Right ventricle myocardium superior (tissue), 1 donor: ENCODE data around the gene AIF1. TPM values are rescaled to one million over a fixed set of nuclear protein-coding genes. Genes with fewer than 3 reads are reported as not detected.

Experiments
- ATAC-seq: fragments of 200-7000 bp; cut with Tn5 transposase; one replicate; pipeline ENCODE4 v1.9.1; 2020; ENCODE audit warnings: mild to moderate bottlenecking; ENCODE audit not compliant: poor library complexity
- DNase-seq: peaks from one replicate; pipeline ENCODE4 v3.0.0-alpha.2; 2020
- intact Hi-C: fragments of 100-400 bp; cut with DNase I; formaldehyde crosslinking; loops from one replicate; pipeline ENCODE4 v1.11.2; 2022
- total RNA-seq: library from RNA; stranded (reverse); fragmentation: NEBNext Ultra II Directional; extraction: Animal tissue kit (Norgen Biotek cat#: 25700); gene quantifications from one replicate; pipeline ENCODE4 v1.2.1, GENCODE V29; 2021
- donor health status: DM: no; HTN: yes; CAD: no; lungs with severe emphysema.

AIF1 gene
- total RNA-seq, 1 donor from 2014 or later: 17.7 TPM

- peak; percentile 43 for ATAC-seq
- intact Hi-C loops: no loop called here
Observed at GRCh38 chr6:31614075-31614619, 887 bp upstream of the AIF1 start.

GRCh38 chr6:31615748-31616147 is 714 bp downstream of the AIF1 start:
- ATAC-seq: no peak
- DNase-seq: no peak
- intact Hi-C loops: loop anchor here (5.0 kb wide), 1 partner anchor 68 kb away; the partner anchor contains the start of genes ATP6V1G2 and NFKBIL1

More at GRCh38 chr6:31614075-31614619, 887 bp upstream of the AIF1 start:
- DNase-seq: no peak

DNA sequence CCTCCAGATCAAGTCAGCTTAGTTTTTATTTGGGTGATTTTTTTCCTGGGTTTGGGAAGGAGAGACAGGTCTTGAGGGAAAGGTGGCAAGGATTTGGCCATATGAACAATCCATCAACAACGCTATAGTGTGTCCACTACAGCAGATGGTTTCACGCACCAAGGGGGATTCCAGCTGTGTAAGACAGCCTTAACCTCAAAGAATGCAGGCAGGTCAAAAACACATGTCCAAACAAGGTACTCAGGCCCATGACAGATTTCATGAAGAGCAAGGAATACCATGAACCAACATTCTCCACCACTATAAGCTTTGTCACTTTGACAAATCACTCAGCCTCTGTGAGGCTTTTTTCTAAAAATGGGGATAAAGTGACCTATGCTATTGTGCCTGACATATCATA is 2.0 kb downstream of the AIF1 start:
- intact Hi-C loops: loop anchor here (5.0 kb wide), 1 partner anchor 70 kb away; the partner anchor contains the start of genes ATP6V1G2 and NFKBIL1
- ATAC-seq (no peak), DNase-seq (no peak)

DNA sequence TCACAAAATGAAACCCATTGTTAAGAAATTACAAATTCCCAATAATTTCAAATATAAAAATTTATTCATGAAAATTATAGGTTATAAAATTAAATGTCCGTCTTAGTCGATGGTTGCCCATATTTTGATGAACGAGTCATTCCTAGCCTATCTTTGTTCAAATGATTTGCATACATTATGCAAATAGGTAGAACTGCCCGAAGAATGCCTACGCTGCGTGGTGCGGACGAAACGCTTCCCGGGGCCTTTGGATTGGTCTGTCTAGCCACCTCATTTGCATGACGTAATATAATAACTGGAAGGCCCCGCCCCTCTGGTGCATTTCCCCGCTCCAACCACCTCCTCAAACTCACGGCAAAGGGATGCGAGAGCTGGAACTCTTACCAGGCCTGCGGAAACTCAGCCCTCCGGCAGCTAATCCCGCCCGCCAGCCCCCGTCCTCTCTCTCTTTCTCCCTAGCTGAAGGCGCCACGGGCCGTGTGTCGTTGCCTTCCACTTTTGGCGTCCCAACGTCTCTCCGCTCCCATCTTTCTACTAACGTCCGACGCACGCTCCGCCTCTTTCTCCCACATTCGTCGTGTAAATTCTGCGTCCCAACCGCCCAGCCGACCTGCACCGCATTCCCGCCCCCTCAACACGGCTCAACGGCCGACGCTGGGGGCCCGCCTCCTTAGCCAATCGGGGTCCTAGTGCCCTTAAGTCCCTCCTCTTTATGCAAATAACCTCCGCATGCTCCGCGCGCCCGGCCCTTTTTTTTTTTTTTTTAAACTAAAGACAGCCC is 5.0 kb downstream of the AIF1 start:
- ATAC-seq: peak; percentile 94
- intact Hi-C loops: loop anchor here (5.0 kb wide), 1 partner anchor 73 kb away; the partner anchor contains the start of genes ATP6V1G2 and NFKBIL1
- DNase-seq: peak; percentile 99

GRCh38 chr6:31620586-31621319 is 5.7 kb downstream of the AIF1 start, which contains the start of gene PRRC2A:
Gene PRRC2A (plus strand): TSS chr6:31620715. CDS start chr6:31622790, 2,075 bp downstream.
- ATAC-seq: peak; percentile 92
- intact Hi-C loops: no loop called here
- DNase-seq: no peak

- ATAC-seq: no peak
- intact Hi-C loops: no loop called here
- DNase-seq: no peak
Observed at GRCh38 chr6:31621320-31621939, 6.4 kb downstream of the AIF1 start.

- intact Hi-C loops: no loop called here
- DNase-seq (no peak), ATAC-seq (no peak)
Observed at GRCh38 chr6:31621991-31622390, 7.0 kb downstream of the AIF1 start.

DNA sequence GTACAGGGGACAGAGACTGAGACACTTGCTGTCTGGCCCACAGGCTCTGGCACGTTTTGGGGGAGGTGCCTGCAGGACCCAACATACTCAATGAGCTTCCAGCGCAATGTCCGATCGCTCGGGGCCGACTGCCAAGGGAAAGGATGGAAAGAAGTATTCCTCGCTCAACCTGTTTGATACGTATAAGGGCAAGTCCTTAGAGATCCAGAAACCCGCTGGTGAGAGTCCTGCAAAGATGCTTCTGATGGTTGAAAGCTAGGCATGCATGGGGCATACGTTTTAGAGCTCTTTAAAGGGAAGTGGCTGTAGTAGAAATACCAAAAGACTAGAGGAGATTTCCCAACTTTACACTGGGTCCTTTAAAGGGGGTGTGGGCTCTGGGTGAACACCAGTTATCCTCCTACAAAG is 7.7 kb downstream of the AIF1 start:
- ATAC-seq (no peak), DNase-seq (no peak)
- intact Hi-C loops: no loop called here

DNA sequence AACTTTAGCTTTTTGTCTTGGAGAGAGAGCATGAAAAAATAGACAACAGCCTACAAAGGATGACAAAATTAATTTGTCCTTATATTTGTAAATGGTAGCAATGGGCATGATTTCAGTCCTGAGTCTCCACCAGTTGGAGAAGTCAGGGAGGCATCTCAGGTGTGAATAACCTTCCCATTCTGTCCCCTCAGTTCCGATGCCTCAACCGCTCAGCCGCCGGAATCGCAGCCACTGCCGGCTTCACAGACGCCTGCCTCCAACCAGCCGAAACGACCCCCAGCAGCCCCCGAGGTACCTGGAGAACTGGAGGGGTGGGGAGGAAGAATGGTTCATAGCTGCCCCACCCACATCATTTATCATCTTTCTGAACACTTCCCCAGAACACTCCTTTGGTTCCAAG is 9.0 kb downstream of the AIF1 start:
- intact Hi-C loops: no loop called here
- ATAC-seq (no peak), DNase-seq (no peak)

DNA sequence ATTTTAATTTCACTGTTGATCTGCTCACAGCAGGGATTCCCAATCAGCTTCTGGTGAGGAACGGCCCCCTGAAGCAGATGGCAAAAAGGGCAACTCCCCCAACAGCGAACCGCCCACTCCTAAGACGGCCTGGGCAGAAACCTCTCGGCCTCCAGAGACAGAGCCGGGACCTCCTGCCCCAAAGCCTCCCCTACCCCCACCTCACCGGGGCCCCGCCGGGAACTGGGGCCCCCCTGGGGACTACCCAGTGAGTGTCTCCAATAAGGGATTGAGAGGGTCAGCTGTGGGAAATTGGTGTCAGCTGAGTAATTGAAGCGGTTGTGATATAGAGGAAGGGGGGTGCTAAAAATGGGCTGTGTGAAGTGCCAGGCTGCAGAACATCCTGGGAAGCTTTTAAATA is 11.9 kb downstream of the AIF1 start:
- ATAC-seq (no peak), DNase-seq (no peak)
- intact Hi-C loops: no loop called here

GRCh38 chr6:31627690-31628287 is 12.8 kb downstream of the AIF1 start:
- intact Hi-C loops: no loop called here
- no peak for DNase-seq
- no peak for ATAC-seq

- DNase-seq: no peak
- no peak for ATAC-seq
- intact Hi-C loops: no loop called here
Observed at GRCh38 chr6:31629014-31629413, 14.0 kb downstream of the AIF1 start.

GRCh38 chr6:31630177-31630934 is 15.3 kb downstream of the AIF1 start:
- ATAC-seq: no peak
- no peak for DNase-seq
- intact Hi-C loops: no loop called here

DNA sequence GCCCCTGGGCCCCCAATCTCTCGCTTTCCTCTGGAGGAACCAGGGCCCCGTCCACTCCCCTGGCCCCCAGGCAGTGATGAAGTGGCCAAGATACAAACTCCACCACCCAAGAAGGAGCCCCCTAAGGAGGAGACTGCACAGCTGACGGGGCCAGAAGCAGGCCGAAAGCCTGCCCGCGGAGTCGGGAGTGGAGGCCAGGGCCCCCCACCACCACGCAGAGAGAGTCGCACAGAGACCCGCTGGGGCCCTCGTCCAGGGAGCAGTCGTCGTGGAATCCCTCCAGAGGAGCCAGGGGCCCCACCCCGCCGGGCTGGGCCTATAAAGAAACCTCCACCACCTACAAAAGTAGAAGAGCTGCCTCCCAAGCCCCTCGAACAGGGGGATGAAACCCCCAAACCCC is 16.2 kb downstream of the AIF1 start:
- intact Hi-C loops: no loop called here
- DNase-seq (no peak), ATAC-seq (no peak)

DNA sequence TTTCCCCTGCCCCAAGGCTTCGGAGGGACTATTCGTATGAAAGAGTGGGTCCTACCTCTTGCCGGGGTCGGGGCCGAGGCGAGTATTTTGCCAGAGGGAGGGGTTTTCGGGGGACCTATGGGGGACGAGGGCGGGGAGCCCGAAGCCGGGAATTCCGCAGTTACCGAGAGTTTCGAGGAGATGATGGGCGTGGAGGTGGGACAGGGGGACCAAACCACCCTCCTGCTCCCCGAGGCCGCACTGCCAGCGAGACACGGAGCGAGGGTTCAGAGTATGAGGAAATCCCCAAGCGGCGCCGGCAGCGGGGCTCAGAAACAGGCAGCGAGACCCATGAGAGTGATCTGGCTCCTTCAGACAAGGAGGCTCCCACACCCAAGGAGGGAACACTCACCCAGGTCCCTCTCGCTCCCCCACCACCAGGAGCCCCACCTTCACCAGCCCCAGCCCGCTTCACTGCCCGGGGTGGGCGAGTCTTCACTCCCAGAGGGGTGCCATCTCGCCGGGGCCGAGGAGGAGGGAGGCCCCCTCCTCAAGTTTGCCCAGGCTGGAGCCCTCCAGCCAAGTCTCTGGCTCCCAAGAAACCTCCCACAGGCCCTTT is 16.7 kb downstream of the AIF1 start:
- intact Hi-C loops: no loop called here
- DNase-seq: no peak
- ATAC-seq: peak; percentile 4

DNA sequence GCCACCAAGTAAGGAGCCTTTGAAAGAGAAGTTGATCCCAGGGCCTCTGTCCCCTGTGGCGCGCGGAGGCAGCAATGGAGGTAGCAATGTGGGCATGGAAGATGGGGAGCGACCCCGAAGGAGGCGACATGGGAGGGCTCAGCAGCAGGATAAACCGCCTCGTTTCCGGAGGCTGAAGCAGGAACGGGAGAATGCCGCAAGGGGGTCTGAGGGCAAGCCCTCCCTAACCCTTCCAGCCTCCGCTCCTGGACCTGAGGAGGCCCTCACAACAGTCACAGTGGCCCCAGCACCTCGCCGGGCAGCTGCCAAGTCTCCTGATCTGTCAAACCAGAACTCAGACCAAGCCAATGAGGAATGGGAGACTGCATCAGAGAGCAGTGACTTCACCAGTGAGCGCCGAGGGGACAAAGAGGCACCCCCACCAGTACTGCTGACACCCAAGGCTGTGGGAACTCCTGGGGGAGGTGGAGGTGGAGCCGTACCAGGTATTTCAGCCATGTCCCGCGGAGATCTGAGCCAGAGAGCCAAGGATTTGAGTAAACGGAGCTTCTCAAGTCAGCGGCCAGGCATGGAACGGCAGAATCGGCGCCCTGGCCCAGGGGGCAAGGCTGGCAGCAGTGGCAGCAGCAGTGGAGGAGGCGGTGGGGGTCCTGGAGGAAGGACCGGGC is 17.4 kb downstream of the AIF1 start:
- DNase-seq (no peak), ATAC-seq (peak; percentile 9)
- intact Hi-C loops: no loop called here

GRCh38 chr6:31633447-31633846 is 18.4 kb downstream of the AIF1 start:
- intact Hi-C loops: no loop called here
- DNase-seq (no peak), ATAC-seq (no peak)
